GM12878 (cell line): ENCODE data around the gene PFDN4. TPM values are rescaled to one million over a fixed set of nuclear protein-coding genes. Genes with fewer than 3 reads are reported as not detected.

ENCODE experiments used
- ATAC-seq: fragments of 200-7000 bp; cut with Tn5 transposase; 3 replicates; pipeline ENCODE4 v1.9.1; 2020; ENCODE audit warnings: mild to moderate bottlenecking, moderate library complexity
- BruUV-seq: library from RNA; stranded (reverse); fragments of 400-500 nt; replicated peaks from 2 replicates; lab custom pipeline; 2021; lab: Mats Ljungman, UMichigan
- CTCF ChIA-PET: fragments of 300-600 bp; sonication (Branson Sonifier 250); formaldehyde crosslinking; extraction: SDS; loops from one replicate; lab custom pipeline; 2021; ENCODE audit warnings: inconsistent platforms; lab: Yijun Ruan, JAX
- POLR2A ChIA-PET: fragments of 350-600 bp; formaldehyde crosslinking; extraction: SDS; loops from one replicate; lab custom pipeline; 2021; ENCODE audit warnings: inconsistent platforms; lab: Charles Lee
- RAD21 ChIA-PET: fragments of 300-600 bp; sonication (Branson Sonifier 250); formaldehyde crosslinking; loops from one replicate; lab custom pipeline; 2023; ENCODE audit warnings: antibody characterized with exemption; ENCODE audit not compliant: unreplicated experiment; lab: Charles Lee
- SMC1A ChIA-PET: fragments of 300-600 bp; sonication (Branson Sonifier 250); formaldehyde crosslinking; loops from one replicate; lab custom pipeline; 2023; ENCODE audit not compliant: unreplicated experiment, uncharacterized antibody; lab: Charles Lee
- DNase-seq: peaks from one replicate; pipeline ENCODE4 v3.0.0-alpha.2; 2011; ENCODE audit warnings: low read depth, low spot score
- FAIRE-seq: peaks from 3 replicates; lab custom pipeline; 2011; peaks lifted over from hg19 to GRCh38; lab: Jason Lieb, UNC
- H2AFZ ChIP-seq: 2 replicates; pipeline ENCODE4 v1.6.0; 2011; ENCODE audit warnings: low read depth, low read length, control low read depth; ENCODE audit not compliant: control insufficient read depth
- H3K27ac ChIP-seq: 2 replicates; pipeline ENCODE4 v1.5.1; 2011; ENCODE audit warnings: control low read depth; ENCODE audit not compliant: control insufficient read depth, insufficient read depth
- H3K27me3 ChIP-seq, 2 experiments: replicated peaks in 1 of 2; 2 replicates each; pipeline versions ENCODE4 v1.6.0 to v1.6.1; 2011; ENCODE audit warnings: low read length in 1 of 2; ENCODE audit not compliant: control insufficient read depth in 2 of 2, insufficient read depth in 2 of 2
- H3K36me3 ChIP-seq, 2 experiments: 2 replicates each; pipeline ENCODE4 v1.5.1; 2011; ENCODE audit warnings: low read length in 1 of 2; ENCODE audit not compliant: control insufficient read depth in 2 of 2, insufficient read depth in 2 of 2
- H3K4me1 ChIP-seq: 2 replicates; pipeline ENCODE4 v1.6.1; 2011; ENCODE audit warnings: mild to moderate bottlenecking, low read length, moderate library complexity, mixed read lengths; ENCODE audit not compliant: control insufficient read depth, insufficient read depth
- H3K4me2 ChIP-seq: 2 replicates; pipeline ENCODE4 v1.6.0; 2011; ENCODE audit warnings: control low read depth; ENCODE audit not compliant: control insufficient read depth, insufficient read depth
- H3K4me3 ChIP-seq: fragments of 200-600 bp; sonication (generic); 2 replicates; pipeline ENCODE4 v1.5.1; 2016
- H3K79me2 ChIP-seq: 2 replicates; pipeline ENCODE4 v1.6.0; 2011; ENCODE audit warnings: low read length; ENCODE audit not compliant: control insufficient read depth, insufficient read depth
- H3K9ac ChIP-seq: 2 replicates; pipeline ENCODE4 v1.8.0; 2011; ENCODE audit warnings: low read length, control low read depth, mixed read lengths; ENCODE audit not compliant: control insufficient read depth, insufficient read depth
- H3K9me3 ChIP-seq: replicated peaks from 3 replicates; pipeline ENCODE4 v1.5.1; 2011; ENCODE audit warnings: mild to moderate bottlenecking, low read length; ENCODE audit not compliant: control insufficient read depth, insufficient read depth
- H4K20me1 ChIP-seq: 2 replicates; pipeline ENCODE4 v1.6.0; 2011; ENCODE audit not compliant: control insufficient read depth, insufficient read depth
- ASH2L ChIP-seq: fragments of 300-600, 200-600 bp; sonication (generic); IDR thresholded peaks from 2 replicates; pipeline ENCODE4 v1.6.1; 2017; ENCODE audit warnings: low read depth, mild to moderate bottlenecking, borderline replicate concordance
- BHLHE40 ChIP-seq, 2 experiments: fragments of 450-650 bp in 1 of 2; IDR thresholded peaks; 2 replicates each; pipeline ENCODE4 v1.6.1; 2011 to 2017; ENCODE audit warnings: low read depth in 2 of 2, borderline replicate concordance in 1 of 2, improper control_type of control experiment in 1 of 2, low read length in 1 of 2, mild to moderate bottlenecking in 1 of 2
- BRCA1 ChIP-seq: IDR thresholded peaks from 2 replicates; pipeline ENCODE4 v1.6.1; 2011; ENCODE audit warnings: low read depth, low read length, improper control_type of control experiment
- CBFB ChIP-seq: IDR thresholded peaks from 2 replicates; pipeline ENCODE4 v1.6.1; 2016; ENCODE audit warnings: antibody characterized with exemption, low read depth
- FOS ChIP-seq: IDR thresholded peaks from 3 replicates; pipeline ENCODE4 v1.6.1; 2011; ENCODE audit warnings: borderline replicate concordance; ENCODE audit not compliant: insufficient read length; ENCODE audit errors: extremely low read depth
- HDGF ChIP-seq: fragments of 450-650 bp; IDR thresholded peaks from 2 replicates; pipeline ENCODE4 v1.6.1; 2016; ENCODE audit warnings: antibody characterized with exemption
- NBN ChIP-seq: fragments of 450-650 bp; IDR thresholded peaks from 2 replicates; pipeline ENCODE4 v1.6.1; 2016
- NFIC ChIP-seq: IDR thresholded peaks from 2 replicates; pipeline ENCODE4 v1.6.1; 2012; ENCODE audit warnings: low read depth, mild to moderate bottlenecking, inconsistent platforms, low read length, moderate library complexity
- NRF1 ChIP-seq: conservative IDR thresholded peaks from 2 replicates; pipeline ENCODE4 v1.6.1; 2011; ENCODE audit warnings: mild to moderate bottlenecking, low read depth, low read length, improper control_type of control experiment
- PAX5 ChIP-seq: IDR thresholded peaks from 2 replicates; pipeline ENCODE4 v1.6.1; 2011; ENCODE audit warnings: low read depth, low read length, borderline replicate concordance
- PBX3 ChIP-seq: IDR thresholded peaks from 2 replicates; pipeline ENCODE4 v1.6.1; 2011; ENCODE audit warnings: mild to moderate bottlenecking, low read depth, low read length, moderate library complexity; ENCODE audit not compliant: insufficient replicate concordance
- RELA ChIP-seq: fragments of 450-650 bp; IDR thresholded peaks from 2 replicates; pipeline ENCODE4 v1.8.0; 2014; ENCODE audit warnings: borderline replicate concordance; ENCODE audit not compliant: partially characterized antibody
- SPI1 ChIP-seq: IDR thresholded peaks from 2 replicates; pipeline ENCODE4 v1.6.1; 2011; ENCODE audit warnings: low read depth, mild to moderate bottlenecking, low read length, moderate library complexity, borderline replicate concordance; ENCODE audit not compliant: insufficient read depth
- WRNIP1 ChIP-seq: IDR thresholded peaks from 2 replicates; pipeline ENCODE4 v1.6.1; 2011; ENCODE audit warnings: low read depth, low read length, improper control_type of control experiment, borderline replicate concordance
- ZNF274 ChIP-seq: IDR thresholded peaks from one replicate; pipeline ENCODE4 v1.8.0; 2011; ENCODE audit not compliant: insufficient read length, insufficient read depth
- WGBS: methylation state at CpG from one replicate; pipeline ENCODE4 v1.1.6; 2016; ENCODE audit warnings: low lambda C conversion rate; ENCODE audit not compliant: insufficient replicate concordance, insufficient coverage; ENCODE audit errors: missing lambda C conversion rate; 5-methylcytosine and 5-hydroxymethylcytosine counted together
- in situ Hi-C: fragments of 300-500 bp; cut with MboI; formaldehyde crosslinking; loops from 9 replicates; pipeline ENCODE4 v1.14.3; 2018; ENCODE audit warnings: mixed read lengths
- intact Hi-C: fragments of 100-400 bp; cut with micrococcal nuclease; formaldehyde crosslinking; loops from one replicate; pipeline ENCODE4 v1.14.2; 2022; ENCODE audit not compliant: unreplicated experiment
- polyA plus RNA-seq, 11 experiments: library from polyadenylated mRNA; depleted of rRNA in 4 of 11; unstranded in 6 of 11; stranded (reverse) in 5 of 11; fragments of >200 nt; fragmentation: Nextera tagmentation in 4 of 11; fragmentation: Illumina TruSeq in 1 of 11; extraction: Ambion mirVana in 4 of 11; extraction: Trizol in 1 of 11; gene quantifications; 1 replicate in 1 of 11; 2 replicates in 10 of 11; pipeline versions ENCODE4 v1.2.1 to v1.2.3, GENCODE V29; 2011 to 2016; ENCODE audit warnings: inconsistent platforms in 2 of 11, missing spikeins in 2 of 11, low read depth in 1 of 11
- total RNA-seq, 4 experiments: library from RNA; depleted of rRNA in 3 of 4; stranded (reverse); fragments of >200 nt in 3 of 4; fragmentation: Illumina TruSeq in 1 of 4; extraction: Trizol in 1 of 4; gene quantifications; 2 replicates each; pipeline versions ENCODE4 v1.2.1 to v1.2.3, GENCODE V29; 2013 to 2021

The PFDN4 gene
- total and polyA plus RNA-seq, 10 of the 15 experiments (the other 5 are each of a cell fraction or from before 2014, with no cell fraction given), result 36.9 to 136 (median 82.8) TPM

- intact Hi-C loops, result no loop called here
- FAIRE-seq, result no peak
- no peaks in the 10 kb centered on the region for H3K4me1 ChIP-seq
- no peaks in the 10 kb centered on the region for H3K27me3 ChIP-seq
- H3K9me3 ChIP-seq, result no peaks in the 10 kb centered on the region
- DNase-seq, result no peak
- no peak overlapping the region for H3K27ac ChIP-seq
- peaks cover 0 to 6% of the 10 kb centered on the region in 2 experiments; a peak in 2 of 4 replicates for H3K36me3 ChIP-seq
- ChIA-PET RAD21 (interaction anchor here (1.0 kb wide), 1 partner anchor 433 kb away, joined by 3 read pairs; no protein-coding TSS in a partner anchor), CTCF (interaction anchor here (0.7 to 4.3 kb wide), 10 partner anchors 10 to 484 kb away, joined by 3 to 30 read pairs (median 7); no protein-coding TSS in a partner anchor), SMC1A (interaction anchor here (1.0 to 2.1 kb wide), 5 partner anchors 9 to 110 kb away, joined by 3 to 7 read pairs (median 5); no protein-coding TSS in a partner anchor), POLR2A (interaction anchor here (0.7 kb wide), 1 partner anchor 340 kb away, joined by 3 read pairs; no protein-coding TSS in a partner anchor)
- no peak overlapping the region for H3K9ac ChIP-seq
- no peak overlapping the region for H3K4me3 ChIP-seq
- ATAC-seq, result no peak
- no peak overlapping the region for H3K4me2 ChIP-seq
- in situ Hi-C loops, result no loop called here
- no peaks in the 10 kb centered on the region for H4K20me1 ChIP-seq
- peaks cover 3% of the 10 kb centered on the region for H3K79me2 ChIP-seq
- BruUV-seq, result no TSS peak
- no peak overlapping the region for H2AFZ ChIP-seq
- no peak for TF ChIP-seq NFIC
- TF ChIP-seq ASH2L, result no peak
- no peak for TF ChIP-seq ZNF274
- no peak for TF ChIP-seq PAX5
- WGBS, result 98% methylated on average over 8 of the region's 8 CpGs
Measured at GRCh38 chr20:54214566-54214965, 6.7 kb downstream of the PFDN4 start.

GRCh38 chr20:54215157-54215789, 7.4 kb downstream of the PFDN4 start:
- in situ Hi-C loops, result no loop called here
- BruUV-seq, result no TSS peak
- no peak for TF ChIP-seq HDGF
- TF ChIP-seq NRF1, result no peak
- no peak for TF ChIP-seq WRNIP1
- no peak for TF ChIP-seq SPI1
- no peak for TF ChIP-seq RELA
- no peak for TF ChIP-seq BHLHE40 (IDR thresholded peaks at IDR 0.05; ENCODE audit: borderline replicate concordance in 1 of 2, low read depth in 2 of 2, low read length in 1 of 2)
- TF ChIP-seq FOS, result no peak
- no peak for TF ChIP-seq BRCA1
- no peak for TF ChIP-seq CBFB
- no peak for TF ChIP-seq PBX3
- no peak for TF ChIP-seq NBN

More at GRCh38 chr20:54215157-54215789, 7.4 kb downstream of the PFDN4 start:
- ChIA-PET POLR2A (interaction anchor here (0.5 kb wide), 1 partner anchor 116 kb away, joined by 3 read pairs; no protein-coding TSS in a partner anchor), SMC1A (interaction anchor here (0.6 to 2.1 kb wide), 4 partner anchors 11 to 111 kb away, joined by 3 to 7 read pairs (median 4); no protein-coding TSS in a partner anchor), RAD21 (interaction anchor here (1.0 kb wide), 1 partner anchor 433 kb away, joined by 3 read pairs; no protein-coding TSS in a partner anchor), CTCF (interaction anchor here (1.2 to 4.3 kb wide), 5 partner anchors 15 to 435 kb away, joined by 4 to 30 read pairs (median 9); no protein-coding TSS in a partner anchor)
- Histone ChIP-seq H3K9me3 (no peaks in the 10 kb centered on the region), H2AFZ (no peak overlapping the region), H3K79me2 (no peaks in the 10 kb centered on the region; the same call in none of the 2 replicates), H3K4me2 (no peak overlapping the region), H3K4me3 (no peak overlapping the region), H3K27me3 (no peaks in the 10 kb centered on the region), H3K9ac (no peak overlapping the region), H3K36me3 (peaks cover 0 to 6% of the 10 kb centered on the region in 2 experiments; a peak in 2 of 4 replicates), H3K27ac (no peak overlapping the region), H4K20me1 (no peaks in the 10 kb centered on the region), H3K4me1 (no peaks in the 10 kb centered on the region)
- no peak for FAIRE-seq
- intact Hi-C loops, result no loop called here
- 97% methylated on average over 3 of the region's 3 CpGs for WGBS
- DNase-seq, result no peak
- no peak for ATAC-seq
